Mesendoderm (in vitro differentiated cells): ENCODE data around the gene HNRNPH3.

Experiments used
- DNase-seq: peaks from one replicate; pipeline ENCODE4 v3.0.0; 2013
- H2AK5ac ChIP-seq: 2 replicates; pipeline ENCODE4 v1.6.1; 2013; ENCODE audit warnings: low read length, inconsistent platforms
- H2BK120ac ChIP-seq: 2 replicates; pipeline ENCODE4 v1.6.1; 2013; ENCODE audit warnings: low read depth, mild to moderate bottlenecking, low read length, moderate library complexity, mixed read lengths
- H2BK15ac ChIP-seq: replicated peaks from 2 replicates; pipeline ENCODE4 v1.6.1; 2013; ENCODE audit warnings: low read depth, mild to moderate bottlenecking, moderate library complexity
- H2BK5ac ChIP-seq: 2 replicates; pipeline ENCODE4 v1.6.1; 2013; ENCODE audit warnings: low read length, inconsistent platforms
- H3K18ac ChIP-seq: 2 replicates; pipeline ENCODE4 v1.6.1; 2013; ENCODE audit warnings: mild to moderate bottlenecking, low read length, mixed read lengths
- H3K23ac ChIP-seq: one replicate; pipeline ENCODE4 v1.6.1; 2013; ENCODE audit warnings: low read length
- H3K27ac ChIP-seq: 2 replicates; pipeline ENCODE4 v1.5.1; 2013; ENCODE audit warnings: low read depth, mild to moderate bottlenecking, inconsistent platforms, low read length, moderate library complexity
- H3K27me3 ChIP-seq: 2 replicates; pipeline ENCODE4 v1.6.1; 2013; ENCODE audit warnings: low read length, control low read depth, mild to moderate bottlenecking, inconsistent platforms; ENCODE audit not compliant: insufficient read depth, poor library complexity
- H3K36me3 ChIP-seq: 2 replicates; pipeline ENCODE4 v1.6.1; 2013; ENCODE audit warnings: low read length, inconsistent platforms; ENCODE audit not compliant: control insufficient read depth, insufficient read depth
- H3K4ac ChIP-seq: one replicate; pipeline ENCODE4 v1.6.1; 2013; ENCODE audit warnings: low read depth, mild to moderate bottlenecking, low read length, moderate library complexity
- H3K4me1 ChIP-seq: 2 replicates; pipeline ENCODE4 v1.6.1; 2013; ENCODE audit warnings: low read depth, low read length, inconsistent platforms; ENCODE audit not compliant: control insufficient read depth
- H3K4me2 ChIP-seq: 2 replicates; pipeline ENCODE4 v1.6.1; 2013; ENCODE audit warnings: low read length
- H3K4me3 ChIP-seq: 2 replicates; pipeline ENCODE4 v1.5.1; 2013; ENCODE audit warnings: mild to moderate bottlenecking, low read length
- H3K56ac ChIP-seq: one replicate; pipeline ENCODE4 v1.6.1; 2013; ENCODE audit warnings: low read length
- H3K79me1 ChIP-seq: 2 replicates; pipeline ENCODE4 v1.6.1; 2013; ENCODE audit warnings: low read length, inconsistent platforms
- H3K79me2 ChIP-seq: 2 replicates; pipeline ENCODE4 v1.6.1; 2013; ENCODE audit warnings: mild to moderate bottlenecking, low read length; ENCODE audit not compliant: control insufficient read depth, insufficient read depth
- H3K9ac ChIP-seq: 2 replicates; pipeline ENCODE4 v1.6.1; 2013; ENCODE audit warnings: low read length, inconsistent platforms
- H4K5ac ChIP-seq: one replicate; pipeline ENCODE4 v1.6.1; 2013; ENCODE audit warnings: low read length
- H4K8ac ChIP-seq: one replicate; pipeline ENCODE4 v1.6.1; 2013; ENCODE audit warnings: low read depth, mild to moderate bottlenecking, control low read depth, low read length, moderate library complexity
- WGBS: extraction: QIAGEN DNeasy Blood & Tissue Kit; methylation state at CpG from one replicate; pipeline ENCODE4 v1.1.7; 2013; ENCODE audit warnings: low lambda C conversion rate, missing lambda C conversion rate; ENCODE audit not compliant: insufficient coverage; ENCODE audit errors: extremely low coverage; 5-methylcytosine and 5-hydroxymethylcytosine counted together

The HNRNPH3 gene

GRCh38 chr10:68327889-68328786 is 3.7 kb upstream of the HNRNPH3 start:
- Histone ChIP-seq H3K9ac (no peak overlapping the region), H3K79me1 (peaks cover 2% of the 10 kb centered on the region), H3K4me2 (no peak overlapping the region), H3K23ac (no peak overlapping the region), H3K27ac (no peak overlapping the region), H3K4me3 (no peak overlapping the region), H3K79me2 (peaks cover 12% of the 10 kb centered on the region), H2BK120ac (no peak overlapping the region), H3K4me1 (no peaks in the 10 kb centered on the region), H3K27me3 (no peaks in the 10 kb centered on the region), H3K36me3 (no peaks in the 10 kb centered on the region), H2BK15ac (no peak overlapping the region), H2BK5ac (no peak overlapping the region), H3K18ac (no peak overlapping the region), H2AK5ac (no peak overlapping the region), H4K5ac (no peak overlapping the region), H3K56ac (no peak overlapping the region), H4K8ac (no peak overlapping the region), H3K4ac (no peak overlapping the region)
- peak; percentile 70 for DNase-seq
- WGBS = no CpG with 5 or more reads among the region's 4 CpGs

DNA sequence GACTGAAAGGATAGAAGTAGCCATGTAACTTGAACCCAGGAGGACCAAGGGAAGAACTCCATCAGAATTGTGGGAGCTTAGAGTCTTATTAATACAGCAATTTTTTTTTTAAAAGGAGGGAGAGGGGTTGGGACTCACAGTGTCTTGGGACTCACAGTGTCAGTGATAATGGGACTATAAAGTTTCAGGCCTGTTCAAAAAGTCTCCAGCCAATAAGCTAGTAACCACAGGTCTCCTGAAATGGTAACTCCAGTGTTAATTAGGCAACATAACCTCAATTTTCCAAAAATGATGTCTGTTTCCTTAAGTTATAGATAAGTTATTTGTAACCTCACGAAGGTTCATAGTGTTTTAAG is 2.4 kb upstream of the HNRNPH3 start:
- H3K79me1 ChIP-seq = peaks cover 2% of the 10 kb centered on the region
- H2BK5ac ChIP-seq = no peak overlapping the region
- no peaks in the 10 kb centered on the region for H3K4me1 ChIP-seq
- H3K79me2 ChIP-seq = peaks cover 26% of the 10 kb centered on the region
- no peak overlapping the region for H3K27ac ChIP-seq
- no peaks in the 10 kb centered on the region for H3K27me3 ChIP-seq
- H2AK5ac ChIP-seq = no peak overlapping the region
- no peak overlapping the region for H3K4me2 ChIP-seq
- H2BK15ac ChIP-seq = no peak overlapping the region
- no peak for DNase-seq
- no peak overlapping the region for H3K56ac ChIP-seq
- H3K18ac ChIP-seq = no peak overlapping the region
- H3K4ac ChIP-seq = no peak overlapping the region
- H4K8ac ChIP-seq = no peak overlapping the region
- WGBS = no CpG with 5 or more reads among the region's 1 CpG
- H3K36me3 ChIP-seq = no peaks in the 10 kb centered on the region
- H4K5ac ChIP-seq = no peak overlapping the region
- H3K4me3 ChIP-seq = no peak overlapping the region
- no peak overlapping the region for H2BK120ac ChIP-seq
- H3K23ac ChIP-seq = no peak overlapping the region
- H3K9ac ChIP-seq = no peak overlapping the region

DNA sequence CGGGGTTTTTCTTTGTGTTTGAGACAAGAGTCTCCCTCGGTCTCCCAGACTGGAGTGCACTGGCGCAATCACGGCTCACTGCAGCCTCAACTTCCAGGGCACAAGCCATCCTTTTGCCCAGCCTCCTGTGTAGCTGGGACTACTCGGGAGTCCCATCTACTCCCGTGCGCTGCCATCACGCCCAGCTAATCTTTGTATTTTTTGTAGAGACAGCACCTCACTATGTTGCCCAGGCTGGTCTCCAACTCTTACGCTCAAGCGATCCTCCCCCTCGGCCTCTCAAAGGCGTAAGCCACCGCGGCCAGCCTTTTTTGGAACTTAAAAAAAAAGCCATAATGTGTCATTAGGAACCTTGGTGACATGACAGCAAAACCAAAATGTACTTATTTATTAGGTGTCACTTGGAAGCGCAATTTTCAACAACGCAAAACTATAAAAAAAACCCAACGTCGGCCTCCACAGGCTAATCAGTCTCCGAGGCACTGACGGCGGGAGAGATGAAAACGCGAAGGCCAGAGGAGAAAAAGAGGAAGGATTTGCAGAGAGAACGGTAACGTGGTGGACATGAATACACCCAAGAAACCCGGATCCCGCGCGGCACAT is 911 bp upstream of the HNRNPH3 start:
- peak overlapping the region; percentile 5 for H2BK120ac ChIP-seq
- H3K4me1 ChIP-seq = no peaks in the 10 kb centered on the region
- peak; percentile 38 for DNase-seq
- peak overlapping the region; percentile 96 for H3K9ac ChIP-seq
- H3K79me1 ChIP-seq = peaks cover 2% of the 10 kb centered on the region
- H2BK15ac ChIP-seq = no peak overlapping the region
- H3K4ac ChIP-seq = peak overlapping the region; percentile 99
- H3K79me2 ChIP-seq = peaks cover 41% of the 10 kb centered on the region
- peak overlapping the region; percentile 99 for H3K56ac ChIP-seq
- peak overlapping the region; percentile 91 for H3K18ac ChIP-seq
- H3K4me2 ChIP-seq = peak overlapping the region; percentile 78
- peak overlapping the region; percentile 78 for H4K5ac ChIP-seq
- H2AK5ac ChIP-seq = peak overlapping the region; percentile 93
- H3K36me3 ChIP-seq = no peaks in the 10 kb centered on the region
- WGBS = no CpG with 5 or more reads among the region's 29 CpGs
- H4K8ac ChIP-seq = peak overlapping the region; percentile 81
- no peaks in the 10 kb centered on the region for H3K27me3 ChIP-seq
- peak overlapping the region; percentile 85 for H3K4me3 ChIP-seq
- H3K23ac ChIP-seq = peak overlapping the region; percentile 96
- H3K27ac ChIP-seq = peak overlapping the region; percentile 92
- H2BK5ac ChIP-seq = peak overlapping the region; percentile 51

- peak; percentile 94 for DNase-seq
- peak within 1 kb of the TSS; percentile 97 for H3K4ac ChIP-seq
- peak within 1 kb of the TSS; percentile 17 for H2BK120ac ChIP-seq
- H2BK5ac ChIP-seq = peak within 1 kb of the TSS; percentile 96
- no peaks in the 10 kb centered on the region for H3K4me1 ChIP-seq
- H4K5ac ChIP-seq = peak within 1 kb of the TSS; percentile 73
- H3K36me3 ChIP-seq = no peaks in the 10 kb centered on the region
- peak within 1 kb of the TSS; percentile 72 for H2AK5ac ChIP-seq
- peak within 1 kb of the TSS; percentile 100 for H3K9ac ChIP-seq
- H4K8ac ChIP-seq = no peak within 1 kb of the TSS
- H3K56ac ChIP-seq = peak within 1 kb of the TSS; percentile 100
- H3K4me3 ChIP-seq = peak within 1 kb of the TSS; percentile 99
- no CpG with 5 or more reads among the region's 51 CpGs for WGBS
- H3K23ac ChIP-seq = peak within 1 kb of the TSS; percentile 97
- H3K79me2 ChIP-seq = peaks cover 53% of the 10 kb centered on the region
- no peak within 1 kb of the TSS for H3K4me2 ChIP-seq
- peak within 1 kb of the TSS; percentile 92 for H3K27ac ChIP-seq
- H3K79me1 ChIP-seq = peaks cover 2% of the 10 kb centered on the region
- H2BK15ac ChIP-seq = no peak within 1 kb of the TSS
- H3K27me3 ChIP-seq = no peaks in the 10 kb centered on the region
- peak within 1 kb of the TSS; percentile 97 for H3K18ac ChIP-seq
Observed at GRCh38 chr10:68332259-68333057, 594 bp downstream of the HNRNPH3 start, which contains the start of gene PBLD. TSS of gene PBLD (minus strand) at chr10:68332928. CDS start at chr10:68306844, 26,084 bp downstream.

DNA sequence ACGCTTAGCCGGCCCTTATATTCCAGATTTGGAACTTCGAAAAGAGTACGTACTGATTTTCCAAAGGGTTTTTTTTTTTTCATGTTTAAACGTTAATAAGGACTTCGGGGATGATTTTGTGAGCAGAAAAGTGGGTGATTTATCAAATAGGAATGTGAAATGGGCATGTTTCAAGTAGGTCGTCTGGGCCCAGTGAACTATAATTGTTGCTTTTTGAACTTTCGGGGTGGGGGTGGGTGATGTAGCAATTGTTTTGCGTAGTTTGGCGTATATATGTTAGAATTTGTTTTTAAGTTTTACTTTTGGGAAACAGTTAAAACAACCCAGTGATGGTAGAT is 1.2 kb downstream of the HNRNPH3 start:
- peak overlapping the region; percentile 100 for H3K56ac ChIP-seq
- H3K9ac ChIP-seq = peak overlapping the region; percentile 100
- no peaks in the 10 kb centered on the region for H3K27me3 ChIP-seq
- H4K5ac ChIP-seq = no peak overlapping the region
- no peaks in the 10 kb centered on the region for H3K4me1 ChIP-seq
- peaks cover 57% of the 10 kb centered on the region for H3K79me2 ChIP-seq
- DNase-seq = no peak
- peak overlapping the region; percentile 99 for H3K4me3 ChIP-seq
- no peak overlapping the region for H2BK5ac ChIP-seq
- H2AK5ac ChIP-seq = peak overlapping the region; percentile 72
- H4K8ac ChIP-seq = no peak overlapping the region
- H3K79me1 ChIP-seq = peaks cover 2% of the 10 kb centered on the region
- H3K4ac ChIP-seq = no peak overlapping the region
- no peak overlapping the region for H2BK120ac ChIP-seq
- no peaks in the 10 kb centered on the region for H3K36me3 ChIP-seq
- no peak overlapping the region for H3K4me2 ChIP-seq
- no peak overlapping the region for H2BK15ac ChIP-seq
- no CpG with 5 or more reads among the region's 10 CpGs for WGBS
- no peak overlapping the region for H3K23ac ChIP-seq
- peak overlapping the region; percentile 85 for H3K27ac ChIP-seq
- H3K18ac ChIP-seq = peak overlapping the region; percentile 97
